GM18861 (cell line): ENCODE results near the gene CILP2.

Experiments
- ATAC-seq: cut with Tn5 transposase; IDR thresholded peaks from one replicate; pipeline ENCODE4 v1.9.1; 2021; ENCODE audit not compliant: unreplicated experiment

The CILP2 gene

DNA sequence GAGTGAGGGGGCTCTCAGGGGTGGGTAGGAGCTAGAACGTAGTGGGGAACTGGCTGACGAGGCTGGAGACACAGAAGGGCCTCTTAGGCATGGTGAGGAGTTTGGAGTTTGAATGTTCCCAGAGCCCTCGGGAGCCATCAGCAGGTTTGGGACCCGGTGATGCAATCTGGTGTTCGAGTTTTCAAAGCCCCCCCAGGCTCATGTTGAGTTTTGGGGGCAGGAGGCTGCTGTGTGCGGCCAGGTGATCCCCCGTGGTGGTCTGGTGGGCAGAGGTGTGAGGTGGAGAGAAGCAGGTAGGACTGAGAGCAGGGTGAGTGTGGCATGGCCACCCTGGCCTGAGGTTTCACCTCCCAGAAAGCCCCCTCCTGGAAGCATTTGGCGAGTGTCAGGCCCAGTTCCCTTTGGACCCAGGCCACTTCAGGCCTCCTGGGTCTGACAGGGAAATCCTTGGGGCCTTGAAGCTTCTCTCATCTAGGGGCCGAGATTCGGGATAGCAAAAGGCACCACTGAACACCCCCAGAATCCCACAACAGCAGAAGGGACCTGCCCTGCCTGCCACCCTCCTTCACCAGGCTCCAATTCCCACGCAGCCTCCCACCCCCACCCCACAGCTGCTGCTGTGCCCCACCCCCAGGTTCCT lies 8.2 kb upstream of the CILP2 start:
- ATAC-seq, result no peak

- ATAC-seq, result no peak
Measured at GRCh38 chr19:19530423-19530804, 7.7 kb upstream of the CILP2 start.

GRCh38 chr19:19530889-19531288 lies 7.2 kb upstream of the CILP2 start:
- no peak for ATAC-seq

- no peak for ATAC-seq
Measured at GRCh38 chr19:19531951-19532805, 5.9 kb upstream of the CILP2 start.

- ATAC-seq, result no peak
Measured at GRCh38 chr19:19532806-19533701, 5.0 kb upstream of the CILP2 start.

DNA sequence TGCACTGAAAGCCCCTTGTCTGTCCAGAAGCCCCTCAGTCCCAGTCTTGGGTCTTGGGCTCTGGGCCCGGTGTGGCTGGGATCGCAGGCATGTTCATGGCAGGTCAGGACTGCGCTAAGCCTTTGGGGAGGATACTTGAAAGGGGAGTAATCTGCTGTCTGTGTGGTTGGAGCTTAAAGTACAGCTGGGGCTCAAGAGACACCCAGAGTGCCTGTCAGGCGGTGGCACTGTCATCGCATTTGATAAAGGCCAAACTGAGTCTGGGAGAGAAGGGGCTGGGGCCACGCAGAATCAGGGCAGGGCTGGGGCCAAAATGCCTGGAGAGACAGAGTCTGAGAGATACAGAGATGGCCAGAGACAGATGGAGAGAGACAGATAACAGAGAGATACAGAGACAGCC lies 4.2 kb upstream of the CILP2 start:
- ATAC-seq, result no peak

DNA sequence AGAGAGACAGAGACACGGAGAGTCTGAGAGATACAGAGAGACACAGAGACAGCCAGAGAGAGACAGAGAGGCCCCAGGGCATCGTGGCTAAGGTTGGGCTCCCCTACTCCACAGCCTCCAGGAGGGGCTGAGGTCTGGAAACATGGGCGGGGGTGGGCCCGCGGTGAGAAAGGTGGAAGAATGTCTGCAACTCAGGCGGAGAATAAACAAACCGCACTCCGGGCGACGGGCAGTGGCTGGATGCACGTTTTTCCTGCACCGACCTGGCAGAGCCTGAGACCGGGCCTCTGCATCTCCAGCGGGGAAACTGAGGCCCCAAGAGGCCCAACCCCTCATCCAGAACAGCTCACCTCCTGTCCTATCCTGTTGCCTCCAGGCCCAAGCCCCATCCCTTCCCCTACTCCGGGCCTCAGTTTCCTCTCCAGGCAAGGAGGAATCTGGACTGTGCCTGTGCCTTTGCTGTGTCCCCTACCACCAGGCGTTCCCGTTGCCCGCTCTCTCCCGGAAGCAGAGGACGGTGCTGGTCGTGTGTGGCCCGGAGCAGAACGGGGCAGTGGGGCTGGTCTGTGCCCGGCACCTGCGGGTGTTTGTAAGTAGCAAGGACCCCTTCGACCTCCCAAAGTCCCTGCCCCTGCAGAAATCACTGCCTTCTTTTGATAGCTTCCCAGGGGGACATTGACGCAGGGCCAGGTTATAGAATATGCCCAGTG lies 3.4 kb upstream of the CILP2 start:
- ATAC-seq, result no peak

- no peak for ATAC-seq
Measured at GRCh38 chr19:19535311-19536191, 2.5 kb upstream of the CILP2 start.

DNA sequence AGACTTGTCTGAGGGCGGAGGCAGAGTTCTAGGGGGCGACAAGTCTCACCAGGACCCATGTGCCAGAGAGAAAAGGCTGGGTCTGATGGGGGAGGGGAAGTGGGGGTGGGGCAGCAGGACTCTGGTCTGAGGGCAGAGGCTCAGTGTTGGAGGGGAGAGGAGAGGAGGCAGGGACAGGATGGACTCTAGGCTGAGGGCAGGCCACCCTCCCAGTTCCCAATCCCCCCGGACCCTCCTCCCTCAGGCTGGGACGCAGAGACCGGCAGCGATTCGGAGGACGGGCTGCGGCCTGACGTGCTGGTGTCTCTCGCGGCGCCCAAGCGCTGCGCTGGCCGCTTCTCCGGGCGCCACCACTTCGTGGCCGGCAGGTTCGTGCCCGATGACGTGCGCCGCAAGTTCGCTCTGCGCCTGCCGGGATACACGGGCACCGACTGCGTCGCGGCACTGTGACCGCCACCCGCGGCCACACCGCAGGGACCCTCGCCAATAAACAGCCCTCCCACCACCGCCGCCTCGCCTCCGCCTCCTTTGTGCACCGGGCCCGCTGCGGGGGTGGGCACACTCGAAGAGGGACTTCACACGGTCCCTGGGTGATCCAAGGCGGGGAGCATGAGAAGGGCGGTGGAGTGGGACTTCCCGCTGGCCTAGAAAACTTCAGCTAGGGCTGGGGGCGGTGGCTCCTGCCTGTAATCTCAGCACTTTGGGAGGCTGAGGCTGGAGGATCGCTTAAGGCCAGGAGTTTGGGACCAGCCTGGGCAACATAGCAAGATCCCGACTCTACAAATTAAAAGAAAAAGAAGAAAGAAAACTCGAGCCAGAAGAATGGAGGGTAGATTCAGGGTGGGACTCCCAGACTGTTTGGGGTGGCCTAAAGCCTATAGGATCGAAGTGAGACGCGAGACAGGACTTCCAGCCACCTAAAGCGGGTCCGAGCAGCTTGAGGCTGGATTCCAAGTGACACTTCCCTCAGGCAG lies 703 bp upstream of the CILP2 start:
- no peak for ATAC-seq

DNA sequence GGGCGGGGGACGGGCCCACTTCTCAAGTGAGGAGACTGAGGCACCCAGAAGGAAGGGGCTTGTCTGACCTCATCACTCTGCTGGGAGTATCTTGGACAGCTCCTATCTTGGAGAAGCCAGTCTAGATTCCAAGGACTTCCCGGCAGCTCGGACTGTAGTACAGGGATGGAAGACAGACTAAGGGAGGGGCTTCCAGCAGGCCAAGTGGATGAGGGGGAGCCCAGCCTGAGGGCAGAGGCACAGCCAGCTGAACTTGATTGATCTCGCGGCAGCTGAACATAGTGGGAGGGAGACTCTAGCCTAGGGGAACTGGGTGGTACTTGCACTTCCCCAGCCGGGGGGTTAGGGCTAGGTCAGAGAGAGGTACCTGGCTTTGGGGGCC lies 711 bp downstream of the CILP2 start:
- no peak for ATAC-seq

DNA sequence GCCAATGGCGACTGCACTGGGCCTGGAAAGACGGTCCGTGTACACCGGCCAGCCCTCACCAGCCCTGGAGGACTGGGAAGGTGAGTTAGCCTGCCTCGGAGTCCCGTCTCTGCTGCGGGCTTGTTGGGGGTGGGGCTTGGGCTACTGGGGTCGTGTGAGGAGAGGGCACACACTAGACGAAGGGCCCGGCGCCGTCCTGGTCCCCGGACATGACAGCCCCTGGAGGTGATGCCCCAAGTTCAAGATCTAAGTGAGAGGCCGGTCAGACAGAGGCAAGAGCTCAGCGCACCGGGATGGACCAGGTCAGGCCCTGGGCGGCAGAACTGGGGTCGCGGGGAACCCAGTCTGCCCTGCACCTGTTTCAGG lies 1.6 kb downstream of the CILP2 start:
- no peak for ATAC-seq

- no peak for ATAC-seq
Measured at GRCh38 chr19:19540064-19540714, 2.1 kb downstream of the CILP2 start.

DNA sequence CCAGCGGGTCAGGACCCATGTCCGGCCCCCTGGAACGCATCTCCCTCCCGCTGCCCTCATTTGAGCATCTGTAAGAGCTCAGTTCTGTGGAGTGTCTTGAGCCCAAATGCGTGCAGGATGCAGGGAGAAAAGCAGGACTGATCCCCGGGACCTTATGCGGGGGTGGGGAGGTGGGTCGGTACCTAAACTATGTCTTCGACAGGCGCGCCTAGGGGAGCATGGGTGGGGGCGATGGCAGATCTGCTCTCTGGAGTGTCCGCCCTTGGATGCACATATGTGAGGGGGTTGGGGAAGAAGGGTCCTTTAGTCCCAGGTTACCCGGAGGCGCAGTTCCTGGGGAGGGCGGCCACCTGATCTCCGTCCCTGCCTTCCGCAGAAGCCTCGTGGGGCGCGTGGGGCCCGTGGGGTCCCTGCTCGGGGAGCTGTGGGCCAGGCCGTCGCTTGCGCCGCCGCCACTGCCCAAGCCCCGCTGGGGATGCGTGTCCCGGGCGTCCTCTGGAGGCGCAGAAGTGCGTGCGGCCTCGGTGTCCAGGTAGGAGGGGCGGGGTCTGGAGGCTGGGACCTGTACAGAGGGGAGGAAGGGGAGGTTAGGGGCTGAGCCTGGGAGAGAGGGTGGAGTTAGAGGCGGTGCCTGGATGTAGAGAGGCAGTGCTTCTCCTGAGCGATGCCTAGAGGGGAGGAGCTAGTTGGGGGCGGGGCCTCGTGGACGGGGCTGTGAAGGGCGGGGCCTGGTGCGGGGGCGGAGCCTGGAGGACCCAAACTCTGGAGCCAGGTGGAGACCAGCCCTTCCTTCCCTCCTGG lies 2.9 kb downstream of the CILP2 start:
- ATAC-seq, result no peak

DNA sequence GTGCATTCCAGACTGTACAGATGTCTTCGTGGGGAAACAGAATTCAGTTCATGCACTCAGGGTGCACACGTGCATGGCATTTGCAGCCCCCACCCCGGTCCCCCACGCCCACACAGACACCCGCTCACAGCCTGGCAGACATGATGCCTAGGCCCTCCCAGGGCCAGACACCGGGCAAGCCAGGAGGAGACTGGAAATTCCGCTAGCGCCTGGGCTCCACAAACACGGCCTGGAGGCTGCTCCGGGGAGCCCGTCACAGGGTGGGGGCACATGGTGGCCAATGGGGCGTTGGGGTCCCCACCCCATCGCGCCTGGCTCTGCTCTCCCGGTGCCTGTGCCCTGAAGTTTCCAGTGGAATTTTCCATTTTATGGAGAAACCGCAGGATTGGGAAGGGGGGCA lies 3.6 kb downstream of the CILP2 start:
- no peak for ATAC-seq

- no peak for ATAC-seq
Measured at GRCh38 chr19:19542507-19542906, 4.4 kb downstream of the CILP2 start.

DNA sequence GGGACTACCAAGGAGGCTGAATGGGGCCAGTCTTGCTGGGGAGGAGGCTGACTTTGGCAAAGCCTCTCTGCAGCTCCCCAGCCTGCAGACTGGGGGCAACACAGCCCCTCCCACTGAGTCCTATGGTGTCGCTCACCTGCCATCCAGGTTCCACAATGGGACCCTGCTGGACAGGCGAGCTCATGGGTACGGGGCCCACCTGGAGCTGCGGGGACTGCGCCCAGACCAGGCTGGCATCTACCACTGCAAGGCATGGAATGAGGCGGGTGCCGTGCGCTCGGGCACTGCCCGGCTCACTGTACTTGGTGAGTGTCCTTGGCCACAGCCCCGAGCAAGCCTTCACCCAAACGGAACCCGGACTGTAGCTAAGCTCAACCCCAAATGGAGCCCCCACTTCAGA lies 5.0 kb downstream of the CILP2 start:
- no peak for ATAC-seq

DNA sequence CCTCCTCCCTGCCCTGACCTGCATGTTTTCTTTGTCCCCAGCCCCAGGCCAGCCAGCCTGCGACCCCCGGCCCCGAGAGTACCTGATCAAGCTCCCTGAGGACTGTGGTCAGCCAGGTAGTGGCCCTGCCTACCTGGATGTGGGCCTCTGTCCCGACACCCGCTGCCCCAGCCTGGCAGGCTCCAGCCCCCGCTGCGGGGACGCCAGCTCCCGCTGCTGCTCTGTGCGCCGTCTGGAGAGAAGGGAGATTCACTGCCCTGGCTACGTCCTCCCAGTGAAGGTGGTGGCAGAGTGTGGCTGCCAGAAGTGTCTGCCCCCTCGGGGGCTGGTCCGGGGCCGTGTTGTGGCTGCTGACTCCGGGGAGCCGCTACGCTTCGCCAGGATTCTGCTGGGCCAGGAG lies 5.6 kb downstream of the CILP2 start:
- ATAC-seq, result no peak
